BJ (cell line): ENCODE data around the gene TMX2. TPM values are rescaled to one million over a fixed set of nuclear protein-coding genes. Genes with fewer than 3 reads are reported as not detected.

Experiments used
- CTCF ChIA-PET: fragments of 350-600 bp; formaldehyde crosslinking; extraction: SDS; loops from one replicate; lab custom pipeline; 2021; ENCODE audit warnings: antibody characterized with exemption, inconsistent platforms; lab: Yijun Ruan, JAX
- POLR2A ChIA-PET: fragments of 300-600 bp; sonication (Branson Sonifier 250); formaldehyde crosslinking; extraction: SDS; loops from one replicate; lab custom pipeline; 2021; ENCODE audit warnings: antibody characterized with exemption; lab: Charles Lee
- DNase-seq: peaks from one replicate; pipeline ENCODE4 v3.0.0-alpha.2; 2011; ENCODE audit warnings: low read depth
- H3K27me3 ChIP-seq: 2 replicates; pipeline ENCODE4 v1.6.0; 2011; ENCODE audit warnings: low read length; ENCODE audit not compliant: control insufficient read depth, insufficient read depth
- H3K36me3 ChIP-seq: 2 replicates; pipeline ENCODE4 v1.5.1; 2011; ENCODE audit warnings: low read length; ENCODE audit not compliant: control insufficient read depth, insufficient read depth
- H3K4me3 ChIP-seq: 2 replicates; pipeline ENCODE4 v1.5.1; 2011; ENCODE audit warnings: low read depth, mild to moderate bottlenecking, control low read depth, low read length
- CTCF ChIP-seq: IDR thresholded peaks from 2 replicates; pipeline ENCODE4 v1.5.1; 2011; ENCODE audit warnings: low read depth, mild to moderate bottlenecking, control low read depth, inconsistent platforms, low read length, moderate library complexity; ENCODE audit not compliant: insufficient read depth
- polyA plus RNA-seq: library from polyadenylated mRNA; depleted of rRNA; stranded (reverse); fragments of >200 nt; gene quantifications from 2 replicates; pipeline ENCODE4 v1.2.3, GENCODE V29; 2011

Gene TMX2
- polyA plus RNA-seq, 1 experiment, result 96.7 TPM

- DNase-seq, result no peak
- H3K4me3 ChIP-seq, result no peak overlapping the region
- ChIA-PET CTCF (interaction anchor here (0.6 to 12.1 kb wide), 4 partner anchors 27 to 754 kb away, joined by 3 to 137 read pairs (median 5); no protein-coding TSS in a partner anchor), POLR2A (no interaction called here)
- TF ChIP-seq CTCF, result no peak
- H3K36me3 ChIP-seq, result no peaks in the 10 kb centered on the region
- no peaks in the 10 kb centered on the region for H3K27me3 ChIP-seq
These were observed 45.8 kb downstream of the TMX2 start for GRCh38 chr11:57758174-57758573.

- peak within 1 kb of the TSS; percentile 79 for H3K4me3 ChIP-seq
- no peak for TF ChIP-seq CTCF
- ChIA-PET POLR2A (interaction anchor here (0.6 to 1.0 kb wide), 4 partner anchors 17 to 43 kb away, joined by 3 to 5 read pairs (median 3); no protein-coding TSS in a partner anchor), CTCF (interaction anchor here (0.6 to 12.1 kb wide), 8 partner anchors 10 to 97 kb away, joined by 3 to 137 read pairs (median 3); partner anchors contain the start of genes BTBD18 and SELENOH)
- peak; percentile 85 for DNase-seq
- no peaks in the 10 kb centered on the region for H3K36me3 ChIP-seq
- no peaks in the 10 kb centered on the region for H3K27me3 ChIP-seq
These were observed 49.2 kb downstream of the TMX2 start, which contains the start of gene CTNND1 for GRCh38 chr11:57761301-57762234. Gene CTNND1, plus strand, starts transcription at chr11:57761802. Its CDS starts 29,677 bp downstream, at chr11:57791479.

GRCh38 chr11:57762235-57762861, 50.0 kb downstream of the TMX2 start:
- no peaks in the 10 kb centered on the region for H3K36me3 ChIP-seq
- TF ChIP-seq CTCF, result no peak
- H3K27me3 ChIP-seq, result no peaks in the 10 kb centered on the region
- no peak for DNase-seq
- ChIA-PET POLR2A (interaction anchor here (1.0 kb wide), 2 partner anchors 16 to 38 kb away, joined by 3 to 5 read pairs; no protein-coding TSS in a partner anchor), CTCF (interaction anchor here (0.9 to 12.1 kb wide), 5 partner anchors 11 to 97 kb away, joined by 3 to 137 read pairs (median 4); partner anchors contain the start of gene BTBD18)
- H3K4me3 ChIP-seq, result peak overlapping the region; percentile 79

GRCh38 chr11:57763568-57763967, 51.2 kb downstream of the TMX2 start:
- DNase-seq, result no peak
- TF ChIP-seq CTCF, result peak; percentile 53
- ChIA-PET POLR2A (no interaction called here), CTCF (interaction anchor here (0.7 to 12.1 kb wide), 5 partner anchors 12 to 119 kb away, joined by 3 to 137 read pairs (median 4); partner anchors contain the start of gene BTBD18)
- no peaks in the 10 kb centered on the region for H3K27me3 ChIP-seq
- peak overlapping the region; percentile 79 for H3K4me3 ChIP-seq
- H3K36me3 ChIP-seq, result no peaks in the 10 kb centered on the region
